NT2/D1 (cell line): ENCODE results near the gene TTC22.

Experiments used
- SUZ12 ChIP-seq: IDR thresholded peaks from 2 replicates; pipeline ENCODE4 v1.6.1; 2011; ENCODE audit not compliant: insufficient read length, insufficient read depth; ENCODE audit errors: extremely low read depth
- YY1 ChIP-seq: IDR thresholded peaks from 2 replicates; pipeline ENCODE4 v1.6.1; 2011; ENCODE audit not compliant: insufficient read length, insufficient read depth

DNA sequence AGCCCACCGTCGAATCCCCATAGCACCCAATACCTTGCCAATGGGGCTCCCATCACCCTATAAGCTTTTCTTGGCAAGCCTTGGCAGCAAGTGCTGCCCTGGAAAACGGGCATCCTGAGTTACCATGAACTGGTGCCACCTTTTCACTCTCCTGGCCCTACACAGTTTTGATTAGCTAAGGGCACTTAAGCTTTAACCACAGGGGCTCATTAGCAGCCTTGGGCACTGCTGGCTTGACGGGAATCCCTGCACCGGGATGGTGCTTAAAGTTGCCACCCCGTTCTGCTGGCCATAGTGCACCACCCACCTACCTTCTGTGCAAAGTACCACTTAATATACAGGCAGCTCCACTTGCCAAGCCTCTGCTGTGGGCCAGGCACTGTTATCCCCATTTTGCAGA, 50.5 kb downstream of the TTC22 start:
- no peak for TF ChIP-seq SUZ12
- TF ChIP-seq YY1, result no peak
